WTC11 (cell line): ENCODE data around the gene RPS6KA4. TPM values are rescaled to one million over a fixed set of nuclear protein-coding genes. Genes with fewer than 3 reads are reported as not detected.

ENCODE experiments used
- ATAC-seq: fragments of 200-7000 bp; cut with Tn5 transposase; 2 replicates; pipeline ENCODE4 v1.10.0; 2021; ENCODE audit warnings: mild to moderate bottlenecking, moderate library complexity
- CTCF ChIA-PET: fragments of 300-600 bp; sonication (Branson Sonifier 250); formaldehyde crosslinking; loops from one replicate; lab custom pipeline; 2021; ENCODE audit warnings: antibody characterized with exemption; lab: Charles Lee
- POLR2A ChIA-PET: fragments of 350-600 bp; sonication (Branson Sonifier 250); formaldehyde crosslinking; loops from one replicate; lab custom pipeline; 2021; ENCODE audit warnings: antibody characterized with exemption; lab: Charles Lee
- DNase-seq: peaks from one replicate; pipeline ENCODE4 v3.0.0; 2021; ENCODE audit warnings: low spot score
- H3K27ac Mint-ChIP-seq: 2 replicates; pipeline ENCODE4 v1.8.0; 2021; ENCODE audit warnings: mixed read lengths
- H3K27me3 Mint-ChIP-seq: 2 replicates; pipeline ENCODE4 v1.8.0; 2021; ENCODE audit warnings: low read depth, mild to moderate bottlenecking, moderate library complexity, mixed read lengths
- H3K36me3 Mint-ChIP-seq: 2 replicates; pipeline ENCODE4 v1.8.0; 2021; ENCODE audit warnings: mixed read lengths
- H3K4me1 Mint-ChIP-seq: 2 replicates; pipeline ENCODE4 v1.8.0; 2022; ENCODE audit warnings: mixed read lengths
- H3K4me3 Mint-ChIP-seq: 2 replicates; pipeline ENCODE4 v1.8.0; 2021; ENCODE audit warnings: mild to moderate bottlenecking, moderate library complexity, mixed read lengths
- H3K9me3 Mint-ChIP-seq: 2 replicates; pipeline ENCODE4 v1.8.0; 2021; ENCODE audit warnings: mixed read lengths
- CREM ChIP-seq: sonication (generic); formaldehyde crosslinking; IDR thresholded peaks from 2 replicates; pipeline ENCODE4 v1.8.1; 2022; ENCODE audit warnings: mild to moderate bottlenecking, missing genetic modification reagents, moderate library complexity
- OVOL2 ChIP-seq: fragments of 250-450 bp; sonication (Bioruptor Pico); IDR thresholded peaks from 2 replicates; pipeline ENCODE4 v1.9.0; 2021; ENCODE audit warnings: mild to moderate bottlenecking, borderline replicate concordance
- SMAD3 ChIP-seq: sonication (generic); formaldehyde crosslinking; IDR thresholded peaks from 2 replicates; pipeline ENCODE4 v1.8.0; 2022; ENCODE audit warnings: missing genetic modification reagents, mild to moderate bottlenecking, borderline replicate concordance
- ZNF121 ChIP-seq: sonication (generic); formaldehyde crosslinking; IDR thresholded peaks from 2 replicates; pipeline ENCODE4 v1.8.0; 2023; ENCODE audit warnings: missing genetic modification reagents
- total RNA-seq: library from RNA; stranded (reverse); gene quantifications from 3 replicates; pipeline ENCODE4 v1.2.3, GENCODE V29; 2021
- TF ChIP-seq, protein P1 (sequence below): sonication (generic); formaldehyde crosslinking; IDR thresholded peaks from 2 replicates; pipeline ENCODE4 v1.8.1; 2023; ENCODE audit warnings: mild to moderate bottlenecking, missing genetic modification reagents
- TF ChIP-seq, protein P2 (sequence below): fragments of 250-450 bp; sonication (Bioruptor Pico); IDR thresholded peaks from 2 replicates; pipeline ENCODE4 v1.9.0; 2021; ENCODE audit warnings: mild to moderate bottlenecking
- TF ChIP-seq, protein P3 (sequence below): sonication (generic); formaldehyde crosslinking; IDR thresholded peaks from 2 replicates; pipeline ENCODE4 v1.8.0; 2023; ENCODE audit warnings: mild to moderate bottlenecking, missing genetic modification reagents
- TF ChIP-seq, protein P4 (sequence below): sonication (generic); formaldehyde crosslinking; IDR thresholded peaks from 2 replicates; pipeline ENCODE4 v1.8.1; 2023; ENCODE audit warnings: mild to moderate bottlenecking, missing genetic modification reagents
- TF ChIP-seq, protein P5 (sequence below): sonication (generic); formaldehyde crosslinking; IDR thresholded peaks from 2 replicates; pipeline ENCODE4 v1.8.1; 2023; ENCODE audit warnings: mild to moderate bottlenecking, missing genetic modification reagents, borderline replicate concordance
- TF ChIP-seq, protein P6 (sequence below): fragments of 250-450 bp; sonication (Bioruptor Pico); IDR thresholded peaks from 2 replicates; pipeline ENCODE4 v1.8.0; 2021; ENCODE audit warnings: mild to moderate bottlenecking

The RPS6KA4 gene
- total RNA-seq, 1 experiment from 2014 or later, result 16.8 TPM

DNA sequence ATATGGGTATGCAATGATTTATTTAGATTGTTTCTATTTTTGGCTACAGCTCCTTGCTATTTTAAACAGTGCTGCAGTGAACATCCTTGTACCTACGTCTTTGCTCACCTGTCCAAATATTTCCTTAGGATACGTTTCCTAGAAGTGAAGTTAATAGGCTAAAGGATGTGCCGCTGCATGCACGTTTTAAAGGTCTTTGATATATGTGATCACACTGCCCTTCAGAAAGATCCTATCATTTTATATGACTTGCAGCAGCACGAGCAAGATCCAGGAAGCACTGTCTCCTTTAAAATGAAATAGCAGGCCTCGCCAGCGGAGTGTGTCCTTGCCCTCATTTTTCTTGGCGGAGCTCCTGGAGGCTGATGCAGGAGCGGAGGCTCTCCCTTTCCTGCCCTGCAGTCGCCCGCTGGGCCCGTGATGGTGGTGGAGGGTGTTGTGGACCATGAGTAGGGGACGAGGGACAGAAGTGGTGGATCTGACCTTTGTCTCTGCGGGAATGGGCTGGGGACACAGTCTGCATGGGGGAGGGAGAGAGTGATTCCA is 19.4 kb downstream of the RPS6KA4 start (continued):
- TF ChIP-seq, protein P1, sequence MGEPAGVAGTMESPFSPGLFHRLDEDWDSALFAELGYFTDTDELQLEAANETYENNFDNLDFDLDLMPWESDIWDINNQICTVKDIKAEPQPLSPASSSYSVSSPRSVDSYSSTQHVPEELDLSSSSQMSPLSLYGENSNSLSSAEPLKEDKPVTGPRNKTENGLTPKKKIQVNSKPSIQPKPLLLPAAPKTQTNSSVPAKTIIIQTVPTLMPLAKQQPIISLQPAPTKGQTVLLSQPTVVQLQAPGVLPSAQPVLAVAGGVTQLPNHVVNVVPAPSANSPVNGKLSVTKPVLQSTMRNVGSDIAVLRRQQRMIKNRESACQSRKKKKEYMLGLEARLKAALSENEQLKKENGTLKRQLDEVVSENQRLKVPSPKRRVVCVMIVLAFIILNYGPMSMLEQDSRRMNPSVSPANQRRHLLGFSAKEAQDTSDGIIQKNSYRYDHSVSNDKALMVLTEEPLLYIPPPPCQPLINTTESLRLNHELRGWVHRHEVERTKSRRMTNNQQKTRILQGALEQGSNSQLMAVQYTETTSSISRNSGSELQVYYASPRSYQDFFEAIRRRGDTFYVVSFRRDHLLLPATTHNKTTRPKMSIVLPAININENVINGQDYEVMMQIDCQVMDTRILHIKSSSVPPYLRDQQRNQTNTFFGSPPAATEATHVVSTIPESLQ, result no peak
- TF ChIP-seq, protein P2, sequence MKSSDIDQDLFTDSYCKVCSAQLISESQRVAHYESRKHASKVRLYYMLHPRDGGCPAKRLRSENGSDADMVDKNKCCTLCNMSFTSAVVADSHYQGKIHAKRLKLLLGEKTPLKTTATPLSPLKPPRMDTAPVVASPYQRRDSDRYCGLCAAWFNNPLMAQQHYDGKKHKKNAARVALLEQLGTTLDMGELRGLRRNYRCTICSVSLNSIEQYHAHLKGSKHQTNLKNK, result no peak

DNA sequence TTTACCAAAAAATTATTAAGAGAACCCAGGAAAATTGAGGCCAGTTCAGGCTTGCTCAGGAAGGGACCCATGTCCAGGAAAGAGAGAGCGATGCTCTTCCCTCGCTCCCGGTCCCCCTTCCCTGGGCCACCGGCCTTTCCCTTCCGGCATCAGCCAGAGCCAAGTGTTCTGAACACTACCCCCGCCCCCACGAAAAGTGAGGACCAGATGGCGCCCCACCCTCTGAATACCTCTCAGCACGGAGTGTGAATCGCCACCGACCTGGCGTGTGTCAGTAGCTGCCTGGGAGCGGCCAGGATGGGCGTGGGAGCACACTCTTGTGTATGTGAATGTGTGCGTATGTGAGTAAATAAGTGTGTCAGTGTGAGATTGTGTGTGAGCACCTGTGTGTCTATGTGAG is 20.2 kb downstream of the RPS6KA4 start:
- no peak for DNase-seq
- TF ChIP-seq, protein P3, sequence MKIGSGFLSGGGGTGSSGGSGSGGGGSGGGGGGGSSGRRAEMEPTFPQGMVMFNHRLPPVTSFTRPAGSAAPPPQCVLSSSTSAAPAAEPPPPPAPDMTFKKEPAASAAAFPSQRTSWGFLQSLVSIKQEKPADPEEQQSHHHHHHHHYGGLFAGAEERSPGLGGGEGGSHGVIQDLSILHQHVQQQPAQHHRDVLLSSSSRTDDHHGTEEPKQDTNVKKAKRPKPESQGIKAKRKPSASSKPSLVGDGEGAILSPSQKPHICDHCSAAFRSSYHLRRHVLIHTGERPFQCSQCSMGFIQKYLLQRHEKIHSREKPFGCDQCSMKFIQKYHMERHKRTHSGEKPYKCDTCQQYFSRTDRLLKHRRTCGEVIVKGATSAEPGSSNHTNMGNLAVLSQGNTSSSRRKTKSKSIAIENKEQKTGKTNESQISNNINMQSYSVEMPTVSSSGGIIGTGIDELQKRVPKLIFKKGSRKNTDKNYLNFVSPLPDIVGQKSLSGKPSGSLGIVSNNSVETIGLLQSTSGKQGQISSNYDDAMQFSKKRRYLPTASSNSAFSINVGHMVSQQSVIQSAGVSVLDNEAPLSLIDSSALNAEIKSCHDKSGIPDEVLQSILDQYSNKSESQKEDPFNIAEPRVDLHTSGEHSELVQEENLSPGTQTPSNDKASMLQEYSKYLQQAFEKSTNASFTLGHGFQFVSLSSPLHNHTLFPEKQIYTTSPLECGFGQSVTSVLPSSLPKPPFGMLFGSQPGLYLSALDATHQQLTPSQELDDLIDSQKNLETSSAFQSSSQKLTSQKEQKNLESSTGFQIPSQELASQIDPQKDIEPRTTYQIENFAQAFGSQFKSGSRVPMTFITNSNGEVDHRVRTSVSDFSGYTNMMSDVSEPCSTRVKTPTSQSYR (CRISPR knock-in tag), result no peak
- TF ChIP-seq, protein P4, sequence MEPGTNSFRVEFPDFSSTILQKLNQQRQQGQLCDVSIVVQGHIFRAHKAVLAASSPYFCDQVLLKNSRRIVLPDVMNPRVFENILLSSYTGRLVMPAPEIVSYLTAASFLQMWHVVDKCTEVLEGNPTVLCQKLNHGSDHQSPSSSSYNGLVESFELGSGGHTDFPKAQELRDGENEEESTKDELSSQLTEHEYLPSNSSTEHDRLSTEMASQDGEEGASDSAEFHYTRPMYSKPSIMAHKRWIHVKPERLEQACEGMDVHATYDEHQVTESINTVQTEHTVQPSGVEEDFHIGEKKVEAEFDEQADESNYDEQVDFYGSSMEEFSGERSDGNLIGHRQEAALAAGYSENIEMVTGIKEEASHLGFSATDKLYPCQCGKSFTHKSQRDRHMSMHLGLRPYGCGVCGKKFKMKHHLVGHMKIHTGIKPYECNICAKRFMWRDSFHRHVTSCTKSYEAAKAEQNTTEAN (CRISPR knock-in tag), result 0 out of 2 replicates have a peak, but pooled peaks have one; percentile 25
- no peak for TF ChIP-seq ZNF121 (CRISPR knock-in tag)
- no peak for TF ChIP-seq SMAD3
- TF ChIP-seq, protein P5, sequence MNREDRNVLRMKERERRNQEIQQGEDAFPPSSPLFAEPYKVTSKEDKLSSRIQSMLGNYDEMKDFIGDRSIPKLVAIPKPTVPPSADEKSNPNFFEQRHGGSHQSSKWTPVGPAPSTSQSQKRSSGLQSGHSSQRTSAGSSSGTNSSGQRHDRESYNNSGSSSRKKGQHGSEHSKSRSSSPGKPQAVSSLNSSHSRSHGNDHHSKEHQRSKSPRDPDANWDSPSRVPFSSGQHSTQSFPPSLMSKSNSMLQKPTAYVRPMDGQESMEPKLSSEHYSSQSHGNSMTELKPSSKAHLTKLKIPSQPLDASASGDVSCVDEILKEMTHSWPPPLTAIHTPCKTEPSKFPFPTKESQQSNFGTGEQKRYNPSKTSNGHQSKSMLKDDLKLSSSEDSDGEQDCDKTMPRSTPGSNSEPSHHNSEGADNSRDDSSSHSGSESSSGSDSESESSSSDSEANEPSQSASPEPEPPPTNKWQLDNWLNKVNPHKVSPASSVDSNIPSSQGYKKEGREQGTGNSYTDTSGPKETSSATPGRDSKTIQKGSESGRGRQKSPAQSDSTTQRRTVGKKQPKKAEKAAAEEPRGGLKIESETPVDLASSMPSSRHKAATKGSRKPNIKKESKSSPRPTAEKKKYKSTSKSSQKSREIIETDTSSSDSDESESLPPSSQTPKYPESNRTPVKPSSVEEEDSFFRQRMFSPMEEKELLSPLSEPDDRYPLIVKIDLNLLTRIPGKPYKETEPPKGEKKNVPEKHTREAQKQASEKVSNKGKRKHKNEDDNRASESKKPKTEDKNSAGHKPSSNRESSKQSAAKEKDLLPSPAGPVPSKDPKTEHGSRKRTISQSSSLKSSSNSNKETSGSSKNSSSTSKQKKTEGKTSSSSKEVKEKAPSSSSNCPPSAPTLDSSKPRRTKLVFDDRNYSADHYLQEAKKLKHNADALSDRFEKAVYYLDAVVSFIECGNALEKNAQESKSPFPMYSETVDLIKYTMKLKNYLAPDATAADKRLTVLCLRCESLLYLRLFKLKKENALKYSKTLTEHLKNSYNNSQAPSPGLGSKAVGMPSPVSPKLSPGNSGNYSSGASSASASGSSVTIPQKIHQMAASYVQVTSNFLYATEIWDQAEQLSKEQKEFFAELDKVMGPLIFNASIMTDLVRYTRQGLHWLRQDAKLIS (CRISPR knock-in tag), result no peak
- TF ChIP-seq, protein P2, result no peak
- TF ChIP-seq, protein P6, sequence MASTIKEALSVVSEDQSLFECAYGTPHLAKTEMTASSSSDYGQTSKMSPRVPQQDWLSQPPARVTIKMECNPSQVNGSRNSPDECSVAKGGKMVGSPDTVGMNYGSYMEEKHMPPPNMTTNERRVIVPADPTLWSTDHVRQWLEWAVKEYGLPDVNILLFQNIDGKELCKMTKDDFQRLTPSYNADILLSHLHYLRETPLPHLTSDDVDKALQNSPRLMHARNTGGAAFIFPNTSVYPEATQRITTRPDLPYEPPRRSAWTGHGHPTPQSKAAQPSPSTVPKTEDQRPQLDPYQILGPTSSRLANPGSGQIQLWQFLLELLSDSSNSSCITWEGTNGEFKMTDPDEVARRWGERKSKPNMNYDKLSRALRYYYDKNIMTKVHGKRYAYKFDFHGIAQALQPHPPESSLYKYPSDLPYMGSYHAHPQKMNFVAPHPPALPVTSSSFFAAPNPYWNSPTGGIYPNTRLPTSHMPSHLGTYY, result no peak
- TF ChIP-seq CREM (CRISPR knock-in tag), result no peak
- no peak for TF ChIP-seq OVOL2 (CRISPR knock-in tag)
- peaks cover 12% of the 10 kb centered on the region for H3K27me3 Mint-ChIP-seq
- no peaks in the 10 kb centered on the region for H3K36me3 Mint-ChIP-seq
- H3K4me1 Mint-ChIP-seq, result no peaks in the 10 kb centered on the region
- H3K27ac Mint-ChIP-seq, result no peak overlapping the region
- no peaks in the 10 kb centered on the region for H3K9me3 Mint-ChIP-seq
- CTCF ChIA-PET, result interaction anchor here (1.4 to 3.6 kb wide), 3 partner anchors 22 to 70 kb away, joined by 7 to 15 read pairs (median 7); no protein-coding TSS in a partner anchor
- POLR2A ChIA-PET, result no interaction called here
- H3K4me3 Mint-ChIP-seq, result no peak overlapping the region
- no peak for ATAC-seq
